ENCODE measurements around the gene LPP. TPM values are rescaled to one million over a fixed set of nuclear protein-coding genes. Genes with fewer than 3 reads are reported as not detected.

The LPP gene
- total RNA-seq, 6 experiments from 2014 or later, result 41.5 to 90.5 (median 69.5) TPM

DNA sequence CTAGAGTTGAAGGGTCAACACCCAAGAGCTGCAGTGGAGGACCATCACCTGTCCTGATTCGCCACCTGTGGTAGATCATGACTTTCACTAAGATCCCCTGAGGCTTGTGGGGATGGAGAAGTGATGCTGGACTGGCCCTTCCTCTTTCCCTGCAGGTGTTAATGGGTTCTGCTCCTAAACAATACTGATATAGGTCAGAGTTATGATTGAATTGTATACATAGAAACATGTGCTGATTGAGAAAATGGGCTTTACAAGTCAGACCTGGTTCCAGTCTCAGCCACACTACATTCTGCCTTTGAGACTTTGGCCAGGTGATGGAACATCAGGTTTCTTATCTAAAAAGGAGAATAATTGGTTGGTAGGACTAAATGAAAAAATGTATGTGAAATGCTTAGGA, 598.9 kb downstream of the LPP start:
- H3K36me3 ChIP-seq, result no peaks in the 10 kb centered on the region
- 100% methylated on average over 1 of the region's 1 CpG for WGBS (ENCODE audit: insufficient coverage, low coverage, low lambda C conversion rate, missing lambda C conversion rate)
- ATAC-seq (no peak), DNase-seq (no peak)
- no peaks in the 10 kb centered on the region for H3K27me3 ChIP-seq
- no peak overlapping the region for H3K27ac ChIP-seq
- H3K4me1 ChIP-seq, result peaks cover 0 to 18% (median 6%) of the 10 kb centered on the region in 4 donors
- H3K4me3 ChIP-seq, result no peak overlapping the region
- no peaks in the 10 kb centered on the region for H3K9me3 ChIP-seq
- intact Hi-C loops (cut with DNase I), result no loop called here
- TF ChIP-seq, protein P1, sequence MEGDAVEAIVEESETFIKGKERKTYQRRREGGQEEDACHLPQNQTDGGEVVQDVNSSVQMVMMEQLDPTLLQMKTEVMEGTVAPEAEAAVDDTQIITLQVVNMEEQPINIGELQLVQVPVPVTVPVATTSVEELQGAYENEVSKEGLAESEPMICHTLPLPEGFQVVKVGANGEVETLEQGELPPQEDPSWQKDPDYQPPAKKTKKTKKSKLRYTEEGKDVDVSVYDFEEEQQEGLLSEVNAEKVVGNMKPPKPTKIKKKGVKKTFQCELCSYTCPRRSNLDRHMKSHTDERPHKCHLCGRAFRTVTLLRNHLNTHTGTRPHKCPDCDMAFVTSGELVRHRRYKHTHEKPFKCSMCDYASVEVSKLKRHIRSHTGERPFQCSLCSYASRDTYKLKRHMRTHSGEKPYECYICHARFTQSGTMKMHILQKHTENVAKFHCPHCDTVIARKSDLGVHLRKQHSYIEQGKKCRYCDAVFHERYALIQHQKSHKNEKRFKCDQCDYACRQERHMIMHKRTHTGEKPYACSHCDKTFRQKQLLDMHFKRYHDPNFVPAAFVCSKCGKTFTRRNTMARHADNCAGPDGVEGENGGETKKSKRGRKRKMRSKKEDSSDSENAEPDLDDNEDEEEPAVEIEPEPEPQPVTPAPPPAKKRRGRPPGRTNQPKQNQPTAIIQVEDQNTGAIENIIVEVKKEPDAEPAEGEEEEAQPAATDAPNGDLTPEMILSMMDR (IDR thresholded peaks at IDR 0.05), result no peak
- TF ChIP-seq POLR2A (IDR thresholded peaks at IDR 0.05), result no peak

DNA sequence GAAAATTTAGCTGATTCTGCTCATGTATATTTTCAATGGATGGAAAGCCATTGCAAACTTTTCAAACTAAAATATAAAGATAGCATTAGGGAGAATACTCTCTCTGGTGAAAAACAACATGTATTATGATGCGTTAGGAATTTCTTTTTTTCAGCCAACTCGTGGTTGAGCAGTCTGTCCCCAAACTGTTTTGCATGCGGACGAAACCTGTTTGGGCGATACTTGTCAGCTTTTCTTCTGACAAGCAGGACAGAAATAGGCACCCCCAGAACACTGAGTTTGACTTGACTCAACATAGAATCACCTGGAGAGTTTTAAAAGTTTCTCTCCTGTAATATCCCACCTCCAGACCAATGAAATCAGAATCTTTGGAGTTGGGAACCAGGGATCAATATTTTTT, 600.3 kb downstream of the LPP start:
- Histone ChIP-seq H3K27me3 (no peaks in the 10 kb centered on the region), H3K27ac (no peak overlapping the region), H3K4me1 (peaks cover 0 to 7% (median 3%) of the 10 kb centered on the region in 4 donors), H3K9me3 (no peaks in the 10 kb centered on the region), H3K4me3 (no peak overlapping the region), H3K36me3 (no peaks in the 10 kb centered on the region)
- DNase-seq, result no peak
- TF ChIP-seq POLR2A (IDR thresholded peaks at IDR 0.05), result no peak
- TF ChIP-seq, protein P1 (IDR thresholded peaks at IDR 0.05), result no peak
- intact Hi-C loops (cut with DNase I), result no loop called here
- no peak for ATAC-seq
- WGBS (ENCODE audit: insufficient coverage, low coverage, low lambda C conversion rate, missing lambda C conversion rate), result 95% methylated on average over 5 of the region's 5 CpGs

DNA sequence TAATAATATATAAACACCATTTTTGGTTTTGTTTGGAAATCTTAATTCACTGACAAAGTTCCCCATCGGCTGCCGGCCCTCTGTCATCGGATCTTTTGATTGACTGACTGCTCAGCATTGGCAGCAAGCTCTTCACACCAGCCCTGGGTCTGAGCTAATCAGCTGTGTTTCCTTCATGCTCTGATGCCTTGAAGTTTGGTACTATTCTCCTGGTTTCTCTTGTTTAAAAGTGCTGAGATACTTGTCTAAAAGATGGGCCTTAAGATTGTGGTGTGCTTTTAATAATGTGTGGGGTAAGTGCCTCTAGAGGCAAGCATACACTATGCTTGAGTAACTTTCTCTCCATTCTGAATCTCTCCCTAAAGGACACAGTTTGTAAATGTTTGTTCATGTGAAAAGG, 602.3 kb downstream of the LPP start:
- Histone ChIP-seq H3K4me1 (peaks cover 0 to 4% (median 1%) of the 10 kb centered on the region in 4 donors), H3K4me3 (no peak overlapping the region), H3K36me3 (no peaks in the 10 kb centered on the region), H3K9me3 (no peaks in the 10 kb centered on the region), H3K27ac (no peak overlapping the region), H3K27me3 (no peaks in the 10 kb centered on the region)
- TF ChIP-seq, protein P1 (IDR thresholded peaks at IDR 0.05), result no peak
- TF ChIP-seq POLR2A (IDR thresholded peaks at IDR 0.05), result no peak
- ATAC-seq, result no peak
- no peak for DNase-seq
- intact Hi-C loops (cut with DNase I), result no loop called here
- 97% methylated on average over 3 of the region's 3 CpGs for WGBS (ENCODE audit: insufficient coverage, low coverage, low lambda C conversion rate, missing lambda C conversion rate)

DNA sequence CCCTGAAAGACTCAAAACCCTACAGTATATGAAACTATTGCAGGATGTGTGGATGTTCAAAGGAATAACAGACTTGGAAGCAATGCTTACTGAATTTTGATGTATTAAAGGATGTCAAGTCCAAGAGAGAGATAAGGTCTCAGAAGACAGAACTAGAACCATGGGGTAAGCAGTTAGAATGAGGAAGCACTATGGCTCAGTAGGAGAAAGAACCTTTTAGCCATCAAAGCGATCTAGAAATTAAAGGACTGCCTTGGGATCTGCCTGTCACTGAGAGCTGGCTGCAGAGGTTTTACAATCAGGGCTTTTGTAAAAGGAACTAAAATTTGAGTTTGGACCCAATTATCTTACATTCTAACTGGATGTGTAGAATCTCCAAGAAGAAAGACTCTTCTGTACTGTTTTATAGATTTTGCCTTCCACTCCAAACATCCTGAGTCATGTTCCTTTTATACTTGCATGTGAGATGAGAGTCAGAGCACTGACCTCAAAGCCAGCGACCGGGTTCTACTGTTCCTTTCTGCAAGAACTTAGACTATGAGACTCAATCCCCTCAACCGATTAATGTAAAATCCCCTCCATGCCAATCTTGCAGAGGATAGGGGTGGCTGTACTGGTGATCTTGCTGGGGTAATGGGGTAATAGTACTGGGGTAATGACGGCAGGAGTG, 605.5 kb downstream of the LPP start:
- H3K4me3 ChIP-seq, result no peak overlapping the region
- no peaks in the 10 kb centered on the region for H3K27me3 ChIP-seq
- no peak overlapping the region for H3K27ac ChIP-seq
- H3K36me3 ChIP-seq, result no peaks in the 10 kb centered on the region
- H3K4me1 ChIP-seq, result no peaks in the 10 kb centered on the region
- 85% methylated on average over 4 of the region's 5 CpGs for whole genome bisulfite sequencing (ENCODE audit: insufficient coverage, low coverage, low lambda C conversion rate, missing lambda C conversion rate)
- intact Hi-C loops (cut with DNase I), result no loop called here
- DNase-seq (no peak), ATAC-seq (no peak)
- H3K9me3 ChIP-seq, result no peaks in the 10 kb centered on the region
- TF ChIP-seq POLR2A (IDR thresholded peaks at IDR 0.05), result no peak

DNA sequence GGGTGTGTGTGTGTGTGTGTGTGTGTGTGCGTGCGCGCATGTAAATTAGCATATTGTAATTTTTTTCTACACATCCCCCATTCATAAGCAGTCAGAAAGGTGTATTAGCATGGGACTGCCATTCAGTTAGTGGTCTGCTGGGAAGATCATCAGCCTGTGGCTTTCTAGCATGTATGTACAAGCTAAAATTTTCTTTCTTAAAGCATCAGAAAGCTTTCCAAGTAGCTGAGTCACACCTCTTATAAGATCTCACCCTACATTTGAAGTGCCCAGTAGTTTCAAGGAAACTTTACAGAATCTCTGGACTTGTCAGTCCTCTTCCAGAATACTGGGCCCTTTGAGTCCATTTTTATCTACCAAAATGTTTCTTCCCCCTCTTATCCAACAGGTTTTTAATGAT, 606.5 kb downstream of the LPP start:
- no peaks in the 10 kb centered on the region for H3K4me1 ChIP-seq
- DNase-seq, result no peak
- 60% methylated on average over 1 of the region's 3 CpGs for WGBS (ENCODE audit: insufficient coverage, low coverage, low lambda C conversion rate, missing lambda C conversion rate)
- no peaks in the 10 kb centered on the region for H3K36me3 ChIP-seq
- H3K9me3 ChIP-seq, result no peaks in the 10 kb centered on the region
- no peak overlapping the region for H3K27ac ChIP-seq
- H3K27me3 ChIP-seq, result no peaks in the 10 kb centered on the region
- no peak overlapping the region for H3K4me3 ChIP-seq
- intact Hi-C loops (cut with DNase I), result no loop called here
- no peak for ATAC-seq
- no peak for TF ChIP-seq POLR2A (IDR thresholded peaks at IDR 0.05)
- TF ChIP-seq, protein P1 (IDR thresholded peaks at IDR 0.05), result no peak

Data from right lobe of liver (tissue), 6 donors.